ENCODE data around the gene ELL. TPM values are rescaled to one million over a fixed set of nuclear protein-coding genes. Genes with fewer than 3 reads are reported as not detected.

ELL gene
- total RNA-seq, 1 donor, result 18.5 TPM

DNA sequence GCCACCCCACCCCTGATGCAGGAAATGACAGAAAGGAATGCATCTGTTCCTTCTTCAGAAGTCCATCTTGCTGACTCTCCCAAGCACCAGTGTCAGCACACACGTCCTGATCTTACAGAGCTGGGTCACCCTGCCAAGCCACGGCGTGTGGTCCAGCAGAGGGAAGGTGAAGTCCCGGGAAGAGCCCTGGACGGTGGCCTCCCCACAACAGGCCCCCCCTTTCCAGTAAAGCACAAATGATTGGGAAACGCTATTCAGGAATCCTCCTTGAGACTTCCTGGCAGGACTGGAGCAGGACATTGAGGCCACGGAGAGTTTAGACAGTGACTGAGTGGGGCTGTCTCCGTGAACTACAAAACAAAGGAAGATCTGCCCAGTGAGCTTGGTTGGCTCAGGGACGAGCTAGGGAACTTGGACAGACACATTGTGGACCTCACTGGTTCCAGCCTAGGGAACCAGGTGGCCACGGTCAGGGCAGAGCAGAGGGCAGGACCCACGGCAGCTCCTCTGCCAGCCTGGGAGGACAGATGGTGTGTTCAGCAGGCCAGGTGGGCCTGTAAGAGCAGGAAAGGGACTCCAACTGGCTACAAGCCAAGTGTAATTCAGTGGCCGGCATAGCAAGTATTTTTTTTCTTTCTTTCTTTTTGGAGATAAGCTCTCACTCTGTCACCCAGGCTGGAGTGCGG lies 41.7 kb downstream of the ELL start:
- TF ChIP-seq, protein P1, sequence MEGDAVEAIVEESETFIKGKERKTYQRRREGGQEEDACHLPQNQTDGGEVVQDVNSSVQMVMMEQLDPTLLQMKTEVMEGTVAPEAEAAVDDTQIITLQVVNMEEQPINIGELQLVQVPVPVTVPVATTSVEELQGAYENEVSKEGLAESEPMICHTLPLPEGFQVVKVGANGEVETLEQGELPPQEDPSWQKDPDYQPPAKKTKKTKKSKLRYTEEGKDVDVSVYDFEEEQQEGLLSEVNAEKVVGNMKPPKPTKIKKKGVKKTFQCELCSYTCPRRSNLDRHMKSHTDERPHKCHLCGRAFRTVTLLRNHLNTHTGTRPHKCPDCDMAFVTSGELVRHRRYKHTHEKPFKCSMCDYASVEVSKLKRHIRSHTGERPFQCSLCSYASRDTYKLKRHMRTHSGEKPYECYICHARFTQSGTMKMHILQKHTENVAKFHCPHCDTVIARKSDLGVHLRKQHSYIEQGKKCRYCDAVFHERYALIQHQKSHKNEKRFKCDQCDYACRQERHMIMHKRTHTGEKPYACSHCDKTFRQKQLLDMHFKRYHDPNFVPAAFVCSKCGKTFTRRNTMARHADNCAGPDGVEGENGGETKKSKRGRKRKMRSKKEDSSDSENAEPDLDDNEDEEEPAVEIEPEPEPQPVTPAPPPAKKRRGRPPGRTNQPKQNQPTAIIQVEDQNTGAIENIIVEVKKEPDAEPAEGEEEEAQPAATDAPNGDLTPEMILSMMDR (IDR thresholded peaks at IDR 0.05; ENCODE audit: extremely low read depth, low read depth, low read length), result no peak
- DNase-seq (ENCODE audit: insufficient read length, low spot score, missing footprints), result peak; percentile 90
- Histone ChIP-seq H3K4me1 (ENCODE audit: insufficient read depth, low read length) (peaks cover 40% of the 10 kb centered on the region), H3K27me3 (ENCODE audit: insufficient read depth, low read length) (no peaks in the 10 kb centered on the region), H3K27ac (ENCODE audit: low read depth, low read length) (peak overlapping the region; percentile 89), H3K9me3 (ENCODE audit: low read depth, low read length) (no peaks in the 10 kb centered on the region), H3K79me2 (ENCODE audit: insufficient read depth, low read length) (peaks cover 98% of the 10 kb centered on the region), H3K36me3 (ENCODE audit: insufficient read depth, low read length) (no peaks in the 10 kb centered on the region), H3K4me2 (ENCODE audit: insufficient read depth, low read length) (peak overlapping the region; percentile 67), H2AFZ (ENCODE audit: low read length) (no peak overlapping the region), H4K20me1 (ENCODE audit: insufficient read depth, low read length) (peaks cover 65% of the 10 kb centered on the region), H3K4me3 (ENCODE audit: insufficient read depth, low read length) (peak overlapping the region; percentile 20)

- DNase-seq (ENCODE audit: insufficient read length, low spot score, missing footprints), result peak; percentile 96
- H3K27ac ChIP-seq (ENCODE audit: low read depth, low read length), result peak overlapping the region; percentile 89
- H3K4me3 ChIP-seq (ENCODE audit: insufficient read depth, low read length), result no peak overlapping the region
- no peaks in the 10 kb centered on the region for H3K27me3 ChIP-seq (ENCODE audit: insufficient read depth, low read length)
- H2AFZ ChIP-seq (ENCODE audit: low read length), result no peak overlapping the region
- no peaks in the 10 kb centered on the region for H3K36me3 ChIP-seq (ENCODE audit: insufficient read depth, low read length)
- H3K4me2 ChIP-seq (ENCODE audit: insufficient read depth, low read length), result no peak overlapping the region
- H3K79me2 ChIP-seq (ENCODE audit: insufficient read depth, low read length), result peaks cover 98% of the 10 kb centered on the region
- peaks cover 40% of the 10 kb centered on the region for H3K4me1 ChIP-seq (ENCODE audit: insufficient read depth, low read length)
- no peaks in the 10 kb centered on the region for H3K9me3 ChIP-seq (ENCODE audit: low read depth, low read length)
- H4K20me1 ChIP-seq (ENCODE audit: insufficient read depth, low read length), result peaks cover 63% of the 10 kb centered on the region
- TF ChIP-seq, protein P1 (IDR thresholded peaks at IDR 0.05; ENCODE audit: extremely low read depth, low read depth, low read length), result no peak
Measured at GRCh38 chr19:18478545-18479311, 43.1 kb downstream of the ELL start.

DNA sequence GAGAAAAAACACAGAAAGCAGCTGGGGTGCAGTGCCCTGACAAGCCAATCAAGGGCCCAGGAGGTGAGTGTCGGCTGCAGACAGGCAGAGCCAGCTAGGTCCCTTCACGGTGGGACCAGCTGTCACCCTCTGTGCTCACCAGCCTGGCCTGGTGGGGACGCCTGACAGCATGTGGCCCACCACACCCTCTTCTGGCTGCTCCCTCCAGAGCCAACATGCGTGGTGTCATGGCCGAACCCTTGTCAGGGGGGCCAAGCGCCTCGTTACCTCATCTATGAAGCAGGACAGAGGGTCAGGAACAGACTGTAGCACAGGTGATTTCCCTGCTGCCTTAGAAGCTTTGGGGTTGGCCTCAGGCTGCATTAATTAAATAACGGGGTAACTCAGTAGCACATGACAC lies 43.9 kb downstream of the ELL start:
- H3K27ac ChIP-seq (ENCODE audit: low read depth, low read length), result peak overlapping the region; percentile 89
- TF ChIP-seq, protein P1 (IDR thresholded peaks at IDR 0.05; ENCODE audit: extremely low read depth, low read depth, low read length), result no peak
- H3K36me3 ChIP-seq (ENCODE audit: insufficient read depth, low read length), result no peaks in the 10 kb centered on the region
- H3K79me2 ChIP-seq (ENCODE audit: insufficient read depth, low read length), result peaks cover 98% of the 10 kb centered on the region
- H3K27me3 ChIP-seq (ENCODE audit: insufficient read depth, low read length), result no peaks in the 10 kb centered on the region
- peaks cover 36% of the 10 kb centered on the region for H3K4me1 ChIP-seq (ENCODE audit: insufficient read depth, low read length)
- peak; percentile 30 for DNase-seq (ENCODE audit: insufficient read length, low spot score, missing footprints)
- H4K20me1 ChIP-seq (ENCODE audit: insufficient read depth, low read length), result peaks cover 63% of the 10 kb centered on the region
- no peak overlapping the region for H3K4me2 ChIP-seq (ENCODE audit: insufficient read depth, low read length)
- no peak overlapping the region for H2AFZ ChIP-seq (ENCODE audit: low read length)
- H3K9me3 ChIP-seq (ENCODE audit: low read depth, low read length), result no peaks in the 10 kb centered on the region
- H3K4me3 ChIP-seq (ENCODE audit: insufficient read depth, low read length), result no peak overlapping the region

All from osteoblast (primary cell).